Pancreas (tissue), 10 donors: ENCODE data around the gene WASHC2C. TPM values are rescaled to one million over a fixed set of nuclear protein-coding genes. Genes with fewer than 3 reads are reported as not detected.
"Not testable (repeated sequence)": the region's sequence is repeated elsewhere in the genome, so short reads cannot be mapped to it uniquely, and the experiment has no call there.

Source experiments
- ATAC-seq, 4 donors: fragments of 200-7000 bp; cut with Tn5 transposase; one replicate each; pipeline versions ENCODE4 v1.8.0 to v1.9.1; 2020; ENCODE audit warnings: mild to moderate bottlenecking in 4 of 4, moderate library complexity in 4 of 4
- DNase-seq, 6 donors: peaks; one replicate each; pipeline ENCODE4 v3.0.0-alpha.2; 2020
- FAIRE-seq: peaks from 2 replicates; lab custom pipeline; 2012; peaks lifted over from hg19 to GRCh38; lab: Jason Lieb, UNC
- H3K27ac ChIP-seq, 4 donors: fragments of 200-600 bp; sonication (generic); 1 replicate in 3 of 4; 2 replicates in 1 of 4; pipeline versions ENCODE4 v1.5.0 to v1.8.0; 2020
- H3K27me3 ChIP-seq, 4 donors: fragments of 200-600 bp; one replicate each; pipeline ENCODE4 v1.8.0; 2021
- H3K36me3 ChIP-seq, 3 donors: fragments of 200-600 bp; sonication (generic) in 1 of 3; one replicate each; pipeline versions ENCODE4 v1.5.0 to v1.8.0; 2020 to 2021
- H3K4me1 ChIP-seq, 3 donors: fragments of 200-600 bp; one replicate each; pipeline ENCODE4 v1.8.0; 2021
- H3K4me3 ChIP-seq, 4 donors: fragments of 200-600 bp; sonication (generic) in 2 of 4; one replicate each; pipeline versions ENCODE4 v1.5.0 to v1.8.0; 2020 to 2021
- H3K9me3 ChIP-seq, 4 donors: fragments of 200-600 bp; one replicate each; pipeline ENCODE4 v1.8.0; 2021
- WGBS, 2 donors: extraction: QIAGEN DNeasy Blood & Tissue Kit; methylation state at CpG; one replicate each; pipeline ENCODE4 v1.1.7; 2013; 5-methylcytosine and 5-hydroxymethylcytosine counted together
- intact Hi-C, 3 donors: fragments of 100-400 bp; cut with DNase I; formaldehyde crosslinking; loops; one replicate each; pipeline versions ENCODE4 v1.11.1 to v1.14.2; 2022
- polyA plus RNA-seq, 2 donors: library from polyadenylated mRNA; stranded (reverse); fragments of 200-250 nt; gene quantifications; one replicate each; pipeline ENCODE4 v1.2.3, GENCODE V29; 2013
- total RNA-seq, 6 donors: library from RNA; stranded (reverse); fragmentation: NEBNext Ultra II Directional in 4 of 6; extraction: Animal tissue kit (Norgen Biotek cat#: 25700) in 4 of 6; gene quantifications; one replicate each; pipeline versions ENCODE4 v1.2.1 to v1.2.4, GENCODE V29; 2021 to 2023
- TF ChIP-seq, protein P1 (sequence below), 4 donors: fragments of 200-600 bp; sonication (generic) in 3 of 4; IDR thresholded peaks; one replicate each; pipeline versions ENCODE4 v1.5.0 to v1.8.0; 2021; ENCODE audit warnings: antibody characterized with exemption in 4 of 4
- donor health status: healthy with polysubstance abuse.
- donor health status: DM: no; HTN: no; CAD: no; lungs with moderate emphysema.
- donor health status: DM: no; HTN: no; CAD: no.
- donor health status: control.
- donor health status: control.
- donor health status: Bipolar disorder and iron deficiency.
- donor health status: DM: yes; HTN: yes; CAD: no.
- donor health status: DM: no; HTN: no; CAD: no.
- donor health status: DM: no; HTN: no; CAD: no.
- donor health status: DM: yes; HTN: yes; CAD: no.

WASHC2C gene
- total and polyA plus RNA-seq, 8 donors: 8.8 to 32.8 (median 16.3) TPM

DNA sequence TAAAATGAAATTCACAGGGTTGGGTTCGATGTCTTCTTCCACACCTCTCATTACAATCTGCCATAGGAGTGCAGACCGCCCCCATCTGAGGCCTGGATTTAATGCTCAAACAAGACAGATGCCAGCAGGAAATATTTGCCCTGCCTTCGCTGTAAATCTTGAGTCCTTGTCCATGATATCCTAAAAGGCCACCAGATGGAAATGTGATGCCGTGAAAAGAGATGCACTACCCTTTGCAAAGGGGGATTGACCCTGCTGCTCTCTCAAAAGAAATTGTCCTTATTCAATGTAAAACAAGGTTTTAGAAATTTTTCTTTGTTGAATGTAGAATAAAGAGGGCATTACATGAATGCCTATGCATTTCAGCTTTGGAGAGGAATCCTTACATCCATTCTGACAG is 82.8 kb downstream of the WASHC2C start:
- no peak for DNase-seq
- FAIRE-seq: no peak
- WGBS, 2 donors: 85 to 87% methylated on average over 4 of the region's 4 CpGs
- intact Hi-C loops: no loop called here
- H3K27ac ChIP-seq: no peak overlapping the region
- H3K4me1 ChIP-seq: no peaks in the 10 kb centered on the region
- H3K27me3 ChIP-seq: no peaks in the 10 kb centered on the region
- TF ChIP-seq, protein P1, sequence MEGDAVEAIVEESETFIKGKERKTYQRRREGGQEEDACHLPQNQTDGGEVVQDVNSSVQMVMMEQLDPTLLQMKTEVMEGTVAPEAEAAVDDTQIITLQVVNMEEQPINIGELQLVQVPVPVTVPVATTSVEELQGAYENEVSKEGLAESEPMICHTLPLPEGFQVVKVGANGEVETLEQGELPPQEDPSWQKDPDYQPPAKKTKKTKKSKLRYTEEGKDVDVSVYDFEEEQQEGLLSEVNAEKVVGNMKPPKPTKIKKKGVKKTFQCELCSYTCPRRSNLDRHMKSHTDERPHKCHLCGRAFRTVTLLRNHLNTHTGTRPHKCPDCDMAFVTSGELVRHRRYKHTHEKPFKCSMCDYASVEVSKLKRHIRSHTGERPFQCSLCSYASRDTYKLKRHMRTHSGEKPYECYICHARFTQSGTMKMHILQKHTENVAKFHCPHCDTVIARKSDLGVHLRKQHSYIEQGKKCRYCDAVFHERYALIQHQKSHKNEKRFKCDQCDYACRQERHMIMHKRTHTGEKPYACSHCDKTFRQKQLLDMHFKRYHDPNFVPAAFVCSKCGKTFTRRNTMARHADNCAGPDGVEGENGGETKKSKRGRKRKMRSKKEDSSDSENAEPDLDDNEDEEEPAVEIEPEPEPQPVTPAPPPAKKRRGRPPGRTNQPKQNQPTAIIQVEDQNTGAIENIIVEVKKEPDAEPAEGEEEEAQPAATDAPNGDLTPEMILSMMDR (IDR thresholded peaks at IDR 0.05): no peak
- H3K4me3 ChIP-seq: no peak overlapping the region
- H3K9me3 ChIP-seq: no peaks in the 10 kb centered on the region
- H3K36me3 ChIP-seq: no peaks in the 10 kb centered on the region
- no peak for ATAC-seq

- Histone ChIP-seq H3K4me3 (no peak overlapping the region), H3K4me1 (no peaks in the 10 kb centered on the region), H3K36me3 (no peaks in the 10 kb centered on the region), H3K27ac (no peak overlapping the region), H3K9me3 (no peaks in the 10 kb centered on the region), H3K27me3 (no peaks in the 10 kb centered on the region)
- TF ChIP-seq, protein P1 (IDR thresholded peaks at IDR 0.05): no peak
- intact Hi-C loops: no loop called here
- FAIRE-seq: no peak
- no peak for DNase-seq
- WGBS, 2 donors: 75 to 87% methylated on average over 6 of the region's 6 CpGs
- no peak for ATAC-seq
Observed at GRCh38 chr10:45811075-45811474, 84.0 kb downstream of the WASHC2C start.

- ATAC-seq, H3K9me3 ChIP-seq, H3K4me1 ChIP-seq, H3K36me3 ChIP-seq, H3K27me3 ChIP-seq, DNase-seq, FAIRE-seq, H3K4me3 ChIP-seq, H3K27ac ChIP-seq, intact Hi-C loops: not testable (repeated sequence)
- WGBS, 2 donors: 63 to 67% methylated on average over 13 of the region's 13 CpGs
Observed at GRCh38 chr10:45812959-45813358, 85.9 kb downstream of the WASHC2C start.

- ATAC-seq, H3K9me3 ChIP-seq, H3K27me3 ChIP-seq, DNase-seq, FAIRE-seq, intact Hi-C loops, H3K4me1 ChIP-seq, H3K27ac ChIP-seq, H3K4me3 ChIP-seq, H3K36me3 ChIP-seq: not testable (repeated sequence)
- 80 to 90% methylated on average over 4 of the region's 4 CpGs for WGBS, 2 donors
Observed at GRCh38 chr10:45814146-45814545, 87.1 kb downstream of the WASHC2C start.

GRCh38 chr10:45817130-45817859 is 90.2 kb downstream of the WASHC2C start:
- no peak for ATAC-seq
- DNase-seq: no peak
- WGBS, 2 donors: 86 to 92% methylated on average over 7 of the region's 7 CpGs
- FAIRE-seq: no peak
- intact Hi-C loops: no loop called here
- Histone ChIP-seq H3K4me1 (no peaks in the 10 kb centered on the region), H3K27me3 (no peaks in the 10 kb centered on the region), H3K27ac (no peak overlapping the region), H3K4me3 (no peak overlapping the region), H3K36me3 (no peaks in the 10 kb centered on the region), H3K9me3 (no peaks in the 10 kb centered on the region)
- TF ChIP-seq, protein P1 (IDR thresholded peaks at IDR 0.05): no peak

DNA sequence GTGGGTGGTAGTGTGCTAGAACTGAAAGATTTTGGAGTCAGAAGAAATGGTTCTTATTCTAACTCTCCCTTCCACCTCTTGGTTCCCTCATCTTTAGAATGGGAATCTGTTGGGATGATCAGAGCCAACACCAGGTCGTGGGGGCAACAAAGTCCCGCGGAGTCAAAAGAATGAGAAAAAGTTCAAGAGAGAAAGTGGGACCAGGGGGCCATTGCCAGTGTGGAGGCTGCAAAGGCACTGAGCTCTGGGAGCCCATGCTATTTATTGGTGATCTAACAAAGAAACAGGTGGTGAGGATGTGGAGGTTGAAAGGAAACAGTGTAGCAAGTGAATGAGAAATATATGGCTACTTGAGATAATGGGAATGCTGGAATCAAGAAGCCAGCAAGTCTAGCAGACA is 90.8 kb downstream of the WASHC2C start:
- Histone ChIP-seq H3K9me3 (no peaks in the 10 kb centered on the region), H3K27ac (no peak overlapping the region), H3K36me3 (no peaks in the 10 kb centered on the region), H3K27me3 (no peaks in the 10 kb centered on the region), H3K4me1 (no peaks in the 10 kb centered on the region), H3K4me3 (no peak overlapping the region)
- intact Hi-C loops: no loop called here
- TF ChIP-seq, protein P1 (IDR thresholded peaks at IDR 0.05): no peak
- ATAC-seq (no peak), FAIRE-seq (no peak), DNase-seq (no peak)
- 83 to 86% methylated on average over 3 of the region's 3 CpGs for WGBS, 2 donors
